Measurements from ENCODE around the gene DAP3. TPM values are rescaled to one million over a fixed set of nuclear protein-coding genes. Genes with fewer than 3 reads are reported as not detected.

DAP3 gene
- polyA plus RNA-seq, 1 of the 3 experiments (the other 2 are of a cell fraction): 115 TPM

GRCh38 chr1:155725142-155725541 is 36.3 kb downstream of the DAP3 start:
- no peaks in the 10 kb centered on the region for H4K20me1 ChIP-seq (ENCODE audit: insufficient read depth)
- no peak overlapping the region for H3K27ac ChIP-seq (ENCODE audit: low read depth in 2 of 2, low read length in 1 of 2)
- no peaks in the 10 kb centered on the region for H3K9me2 ChIP-seq
- DNase-seq: no peak
- 96% methylated on average over 3 of the region's 3 CpGs for WGBS (ENCODE audit: low lambda C conversion rate)
- H3K4me2 ChIP-seq: no peak overlapping the region
- CTCF ChIA-PET: no interaction called here
- H3K36me3 ChIP-seq (replicated peaks in 1 of 2; ENCODE audit: control insufficient read depth in 1 of 2, insufficient read depth in 2 of 2, low read length in 1 of 2): peaks cover 22 to 23% of the 10 kb centered on the region in 2 experiments
- H3K9ac ChIP-seq: no peak overlapping the region
- H2AFZ ChIP-seq (ENCODE audit: low read depth): no peak overlapping the region
- no peak overlapping the region for H3K4me3 ChIP-seq (ENCODE audit: low read depth in 2 of 2, low read length in 1 of 2)
- H3F3A ChIP-seq (replicated peaks; ENCODE audit: insufficient read depth): peaks cover 14% of the 10 kb centered on the region
- no peaks in the 10 kb centered on the region for H3K27me3 ChIP-seq (ENCODE audit: insufficient read depth)
- H3K4me1 ChIP-seq (ENCODE audit: control insufficient read depth in 1 of 2, insufficient read depth in 2 of 2, low read depth in 1 of 2, low read length in 1 of 2): no peaks in the 10 kb centered on the region
- H3K79me2 ChIP-seq (ENCODE audit: insufficient read depth): peaks cover 11% of the 10 kb centered on the region; the same call in 1 of the 2 replicates
- TF ChIP-seq RXRA (IDR thresholded peaks at IDR 0.05; ENCODE audit: borderline replicate concordance, low read depth) (no peak), SIN3A (IDR thresholded peaks at IDR 0.05; ENCODE audit: borderline replicate concordance, low read depth, low read length) (no peak), FOXJ3 (CRISPR knock-in tag; IDR thresholded peaks at IDR 0.05) (no peak), GABPA (IDR thresholded peaks at IDR 0.05; ENCODE audit: low read depth) (no peak), NFIC (IDR thresholded peaks at IDR 0.05; ENCODE audit: borderline replicate concordance) (no peak), TCF12 (IDR thresholded peaks at IDR 0.05) (no peak), CTCF (IDR thresholded peaks at IDR 0.05) (no peak), TAF1 (IDR thresholded peaks at IDR 0.05; ENCODE audit: borderline replicate concordance, low read depth, low read length) (no peak), MEF2A (IDR thresholded peaks at IDR 0.05; ENCODE audit: borderline replicate concordance, low read depth) (no peak), TEAD4 (IDR thresholded peaks at IDR 0.05; ENCODE audit: borderline replicate concordance, insufficient read depth) (no peak), JUND (IDR thresholded peaks at IDR 0.05) (no peak), USF1 (IDR thresholded peaks at IDR 0.05; ENCODE audit: borderline replicate concordance, low read depth) (no peak), RAD21 (IDR thresholded peaks at IDR 0.05; ENCODE audit: low read length) (no peak), CHD2 (IDR thresholded peaks at IDR 0.05; ENCODE audit: low read length, partially characterized antibody) (no peak), RFX5 (IDR thresholded peaks at IDR 0.05; ENCODE audit: low read length) (no peak), FOSL2 (IDR thresholded peaks at IDR 0.05; ENCODE audit: borderline replicate concordance, low read depth) (no peak), EP300 (IDR thresholded peaks at IDR 0.05; ENCODE audit: borderline replicate concordance in 1 of 2, low read depth in 1 of 2, low read length in 1 of 2) (no peak)
- TF ChIP-seq, protein P1, sequence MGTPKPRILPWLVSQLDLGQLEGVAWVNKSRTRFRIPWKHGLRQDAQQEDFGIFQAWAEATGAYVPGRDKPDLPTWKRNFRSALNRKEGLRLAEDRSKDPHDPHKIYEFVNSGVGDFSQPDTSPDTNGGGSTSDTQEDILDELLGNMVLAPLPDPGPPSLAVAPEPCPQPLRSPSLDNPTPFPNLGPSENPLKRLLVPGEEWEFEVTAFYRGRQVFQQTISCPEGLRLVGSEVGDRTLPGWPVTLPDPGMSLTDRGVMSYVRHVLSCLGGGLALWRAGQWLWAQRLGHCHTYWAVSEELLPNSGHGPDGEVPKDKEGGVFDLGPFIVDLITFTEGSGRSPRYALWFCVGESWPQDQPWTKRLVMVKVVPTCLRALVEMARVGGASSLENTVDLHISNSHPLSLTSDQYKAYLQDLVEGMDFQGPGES (IDR thresholded peaks at IDR 0.05; ENCODE audit: low read depth, low read length): no peak
- H3K9me3 ChIP-seq: no peaks in the 10 kb centered on the region
- POLR2A ChIA-PET: no interaction called here
